T-cell (primary cell): Measurements from ENCODE around the gene ACHE. TPM values are rescaled to one million over a fixed set of nuclear protein-coding genes. Genes with fewer than 3 reads are reported as not detected.
"Not testable (repeated sequence)": the region's sequence is repeated elsewhere in the genome, so short reads cannot be mapped to it uniquely, and the experiment has no call there.

Source experiments
- ATAC-seq, 4 experiments: fragments of 200-7000 bp in 3 of 4; fragments of 150-1000 bp in 1 of 4; cut with Tn5 transposase; replicated peaks in 1 of 4; 1 replicate in 3 of 4; 2 replicates in 1 of 4; pipeline ENCODE4 v1.10.0; 2021; ENCODE audit warnings: moderate library complexity in 3 of 4, mild to moderate bottlenecking in 2 of 4, moderate number of reproducible peaks in 1 of 4
- CTCF ChIA-PET, 2 donors: fragments of 300-600 bp; sonication (Branson Sonifier 250); formaldehyde crosslinking; loops; one replicate each; lab custom pipeline; 2022; ENCODE audit warnings: antibody characterized with exemption in 2 of 2; lab: Charles Lee
- POLR2A ChIA-PET, 2 donors: fragments of 300-600 bp; sonication (Branson Sonifier 250); formaldehyde crosslinking; loops; one replicate each; lab custom pipeline; 2022; ENCODE audit warnings: antibody characterized with exemption in 2 of 2; lab: Charles Lee
- DNase-seq, 35 experiments: peaks; one replicate each; pipeline versions ENCODE4 v3.0.0 to v3.0.0-alpha.2; 2013 to 2023
- H3K27ac ChIP-seq: one replicate; pipeline ENCODE4 v1.5.1; 2013; ENCODE audit warnings: low read length
- H3K27me3 ChIP-seq, 2 experiments: replicated peaks in 1 of 2; 1 replicate in 1 of 2; 2 replicates in 1 of 2; pipeline versions ENCODE4 v1.6.1 to v1.7.0; 2013; ENCODE audit warnings: low read length in 1 of 2, mixed read lengths in 1 of 2; ENCODE audit not compliant: control insufficient read depth in 2 of 2, insufficient read depth in 2 of 2; ENCODE audit errors: extremely low read depth in 1 of 2
- H3K36me3 ChIP-seq, 2 donors: 1 replicate in 1 of 2; 2 replicates in 1 of 2; pipeline versions ENCODE4 v1.6.1 to v1.7.0; 2013; ENCODE audit warnings: low read length in 1 of 2; ENCODE audit not compliant: control insufficient read depth in 2 of 2, insufficient read depth in 1 of 2; ENCODE audit errors: extremely low read depth in 1 of 2
- H3K4me1 ChIP-seq, 2 experiments: 1 replicate in 1 of 2; 2 replicates in 1 of 2; pipeline versions ENCODE4 v1.6.1 to v1.7.0; 2013; ENCODE audit warnings: low read length in 2 of 2, mixed read lengths in 1 of 2; ENCODE audit not compliant: insufficient read depth in 2 of 2, control insufficient read depth in 1 of 2; ENCODE audit errors: extremely low read depth in 1 of 2
- H3K4me3 ChIP-seq, 2 donors: 1 replicate in 1 of 2; 2 replicates in 1 of 2; pipeline versions ENCODE4 v1.5.1 to v1.7.0; 2013; ENCODE audit warnings: mild to moderate bottlenecking in 2 of 2, low read length in 1 of 2, moderate library complexity in 1 of 2; ENCODE audit not compliant: control insufficient read depth in 1 of 2; ENCODE audit errors: extremely low read depth in 1 of 2
- H3K9me3 ChIP-seq: 2 replicates; pipeline ENCODE4 v1.7.0; 2013
- H3K27ac Mint-ChIP-seq, 2 donors: one replicate each; pipeline ENCODE4 v1.8.0; 2020 to 2021; ENCODE audit warnings: mild to moderate bottlenecking in 2 of 2, mixed read lengths in 2 of 2
- H3K27me3 Mint-ChIP-seq, 2 donors: one replicate each; pipeline ENCODE4 v1.8.0; 2021 to 2022; ENCODE audit warnings: mixed read lengths in 2 of 2
- H3K36me3 Mint-ChIP-seq: one replicate; pipeline ENCODE4 v1.8.0; 2021; ENCODE audit warnings: mixed read lengths
- H3K4me1 Mint-ChIP-seq, 3 donors: one replicate each; pipeline ENCODE4 v1.8.0; 2020 to 2022; ENCODE audit warnings: mixed read lengths in 3 of 3, mild to moderate bottlenecking in 1 of 3
- H3K4me3 Mint-ChIP-seq, 3 donors: one replicate each; pipeline ENCODE4 v1.8.0; 2020 to 2022; ENCODE audit warnings: mild to moderate bottlenecking in 3 of 3, mixed read lengths in 3 of 3, moderate library complexity in 3 of 3
- H3K9me3 Mint-ChIP-seq, 3 donors: one replicate each; pipeline ENCODE4 v1.8.0; 2020 to 2022; ENCODE audit warnings: mixed read lengths in 3 of 3
- WGBS: methylation state at CpG from one replicate; pipeline ENCODE4 v1.1.5; 2013; ENCODE audit warnings: missing lambda C conversion rate; ENCODE audit not compliant: insufficient coverage; 5-methylcytosine and 5-hydroxymethylcytosine counted together
- total RNA-seq, 35 experiments: library from RNA in 6 of 35; stranded (reverse) in 6 of 35; fragments of 120-200 nt in 1 of 35; gene quantifications; one replicate each; pipeline versions ENCODE4 v1.2.1 to v1.2.4 and lab custom pipeline; 2013 to 2026

ACHE gene
- total RNA-seq, 5 donors from 2014 or later (not counting 1 experiment from before 2014, with no cell fraction given) = 0.13 to 0.84 (median 0.44) TPM

- WGBS = 76% methylated on average over 6 of the region's 8 CpGs
- no peak overlapping the region for H3K4me3 Mint-ChIP-seq
- Histone ChIP-seq H3K9me3 (no peaks in the 10 kb centered on the region), H3K4me1 (no peaks in the 10 kb centered on the region), H3K36me3 (no peaks in the 10 kb centered on the region), H3K27me3 (peaks cover 0 to 22% of the 10 kb centered on the region in 2 experiments), H3K27ac (no peak overlapping the region), H3K4me3 (no peak overlapping the region)
- POLR2A ChIA-PET = no interaction called here
- H3K36me3 Mint-ChIP-seq = no peaks in the 10 kb centered on the region
- H3K9me3 Mint-ChIP-seq = no peaks in the 10 kb centered on the region
- no peak for DNase-seq
- ATAC-seq = no peak
- CTCF ChIA-PET = no interaction called here
- H3K27ac Mint-ChIP-seq = no peak overlapping the region
- H3K27me3 Mint-ChIP-seq = peaks cover 20 to 32% of the 10 kb centered on the region in 2 donors
- peaks cover 1 to 7% (median 3%) of the 10 kb centered on the region in 3 donors for H3K4me1 Mint-ChIP-seq
These were observed 19.3 kb upstream of the ACHE start for GRCh38 chr7:100914879-100915447.

GRCh38 chr7:100914208-100914878 lies 18.7 kb upstream of the ACHE start:
- Mint-ChIP-seq H3K9me3 (no peaks in the 10 kb centered on the region), H3K36me3 (no peaks in the 10 kb centered on the region), H3K27ac (no peak overlapping the region), H3K4me3 (no peak overlapping the region), H3K4me1 (peaks cover 1 to 7% (median 3%) of the 10 kb centered on the region in 3 donors), H3K27me3 (peaks cover 20 to 32% of the 10 kb centered on the region in 2 donors)
- ATAC-seq = no peak
- WGBS = 75% methylated on average over 4 of the region's 15 CpGs
- no peak for DNase-seq
- no peaks in the 10 kb centered on the region for H3K4me1 ChIP-seq
- peaks cover 0 to 22% of the 10 kb centered on the region in 2 experiments for H3K27me3 ChIP-seq
- POLR2A ChIA-PET = no interaction called here
- no peaks in the 10 kb centered on the region for H3K36me3 ChIP-seq
- no peak overlapping the region for H3K4me3 ChIP-seq
- H3K9me3 ChIP-seq = no peaks in the 10 kb centered on the region
- no peak overlapping the region for H3K27ac ChIP-seq
- CTCF ChIA-PET = no interaction called here

GRCh38 chr7:100911484-100911883 lies 15.8 kb upstream of the ACHE start:
- peaks cover 1 to 7% (median 3%) of the 10 kb centered on the region in 3 donors for H3K4me1 Mint-ChIP-seq

GRCh38 chr7:100910443-100910842 lies 14.8 kb upstream of the ACHE start:
- POLR2A ChIA-PET = not testable (repeated sequence)
- 80% methylated on average over 1 of the region's 7 CpGs for WGBS

More at GRCh38 chr7:100911484-100911883, 15.8 kb upstream of the ACHE start:
- no peak for ATAC-seq
- Mint-ChIP-seq H3K36me3 (peaks cover 4% of the 10 kb centered on the region), H3K9me3 (peaks cover 0 to 5% (median 0%) of the 10 kb centered on the region in 3 donors), H3K27ac (no peak overlapping the region), H3K4me3 (no peak overlapping the region), H3K27me3 (peaks cover 21 to 27% of the 10 kb centered on the region in 2 donors)
- Histone ChIP-seq H3K27me3 (peaks cover 0 to 19% of the 10 kb centered on the region in 2 experiments), H3K36me3 (no peaks in the 10 kb centered on the region), H3K4me3 (no peak overlapping the region), H3K27ac (no peak overlapping the region), H3K4me1 (no peaks in the 10 kb centered on the region), H3K9me3 (no peaks in the 10 kb centered on the region)
- no peak for DNase-seq
- CTCF ChIA-PET = no interaction called here
- 100% methylated on average over 1 of the region's 3 CpGs for WGBS
- POLR2A ChIA-PET = no interaction called here

GRCh38 chr7:100908512-100908911 lies 12.8 kb upstream of the ACHE start:
- ATAC-seq (no peak), DNase-seq (no peak)
- no peak overlapping the region for H3K4me3 Mint-ChIP-seq
- ChIA-PET POLR2A (no interaction called here), CTCF (no interaction called here)
- no peaks in the 10 kb centered on the region for H3K9me3 ChIP-seq
- no peak overlapping the region for H3K27ac ChIP-seq
- peaks cover 13 to 17% of the 10 kb centered on the region in 2 donors for H3K27me3 Mint-ChIP-seq
- H3K36me3 ChIP-seq = no peaks in the 10 kb centered on the region
- H3K27me3 ChIP-seq = peaks cover 0 to 18% of the 10 kb centered on the region in 2 experiments
- H3K27ac Mint-ChIP-seq = no peak overlapping the region
- H3K9me3 Mint-ChIP-seq = peaks cover 0 to 5% (median 0%) of the 10 kb centered on the region in 3 donors
- H3K4me1 ChIP-seq = no peaks in the 10 kb centered on the region
- H3K4me3 ChIP-seq = no peak overlapping the region
- H3K4me1 Mint-ChIP-seq = peaks cover 1 to 7% (median 3%) of the 10 kb centered on the region in 3 donors
- peaks cover 4% of the 10 kb centered on the region for H3K36me3 Mint-ChIP-seq
- WGBS = 94% methylated on average over 2 of the region's 5 CpGs

More at GRCh38 chr7:100910443-100910842, 14.8 kb upstream of the ACHE start:
- CTCF ChIA-PET, H3K4me1 ChIP-seq, H3K27ac ChIP-seq, DNase-seq, H3K4me3 ChIP-seq, H3K36me3 Mint-ChIP-seq, H3K36me3 ChIP-seq, H3K27ac Mint-ChIP-seq, H3K4me1 Mint-ChIP-seq, H3K9me3 Mint-ChIP-seq, ATAC-seq, H3K4me3 Mint-ChIP-seq, H3K9me3 ChIP-seq: not testable (repeated sequence)
- peaks cover 0 to 18% of the 10 kb centered on the region in 2 experiments for H3K27me3 ChIP-seq
- H3K27me3 Mint-ChIP-seq = peaks cover 21 to 25% of the 10 kb centered on the region in 2 donors

- CTCF ChIA-PET = interaction anchor here in 1 of 2 donors (0.5 to 0.6 kb wide), 2 partner anchors 205 to 1296 kb away, joined by 3 to 7 read pairs; no protein-coding TSS in a partner anchor
These were observed 7.0 kb upstream of the ACHE start for GRCh38 chr7:100902638-100903037.

More at GRCh38 chr7:100902638-100903037, 7.0 kb upstream of the ACHE start:
- POLR2A ChIA-PET = interaction anchor here in 1 of 2 donors (0.7 kb wide), 1 partner anchor 63 kb away, joined by 8 read pairs; no protein-coding TSS in a partner anchor
- Mint-ChIP-seq H3K9me3 (no peaks in the 10 kb centered on the region), H3K27me3 (peaks cover 13 to 21% of the 10 kb centered on the region in 2 donors), H3K4me1 (peaks cover 0 to 4% (median 0%) of the 10 kb centered on the region in 3 donors), H3K27ac (no peak overlapping the region), H3K36me3 (no peaks in the 10 kb centered on the region), H3K4me3 (no peak overlapping the region)
- Histone ChIP-seq H3K27ac (no peak overlapping the region), H3K27me3 (peaks cover 0 to 42% of the 10 kb centered on the region in 2 experiments), H3K9me3 (no peaks in the 10 kb centered on the region), H3K4me3 (no peak overlapping the region), H3K36me3 (no peaks in the 10 kb centered on the region), H3K4me1 (no peaks in the 10 kb centered on the region)
- DNase-seq (no peak), ATAC-seq (no peak)
- WGBS = no CpG with 5 or more reads among the region's 7 CpGs
